GM12878 (cell line): Measurements from ENCODE around the gene ILKAP. TPM values are rescaled to one million over a fixed set of nuclear protein-coding genes. Genes with fewer than 3 reads are reported as not detected.

Experiments used
- ATAC-seq: fragments of 200-7000 bp; cut with Tn5 transposase; 3 replicates; pipeline ENCODE4 v1.9.1; 2020; ENCODE audit warnings: mild to moderate bottlenecking, moderate library complexity
- BruUV-seq: library from RNA; stranded (reverse); fragments of 400-500 nt; replicated peaks from 2 replicates; lab custom pipeline; 2021; lab: Mats Ljungman, UMichigan
- CTCF ChIA-PET: fragments of 300-600 bp; sonication (Branson Sonifier 250); formaldehyde crosslinking; extraction: SDS; loops from one replicate; lab custom pipeline; 2021; ENCODE audit warnings: inconsistent platforms; lab: Yijun Ruan, JAX
- POLR2A ChIA-PET: fragments of 350-600 bp; formaldehyde crosslinking; extraction: SDS; loops from one replicate; lab custom pipeline; 2021; ENCODE audit warnings: inconsistent platforms; lab: Charles Lee
- RAD21 ChIA-PET: fragments of 300-600 bp; sonication (Branson Sonifier 250); formaldehyde crosslinking; loops from one replicate; lab custom pipeline; 2023; ENCODE audit warnings: antibody characterized with exemption; ENCODE audit not compliant: unreplicated experiment; lab: Charles Lee
- SMC1A ChIA-PET: fragments of 300-600 bp; sonication (Branson Sonifier 250); formaldehyde crosslinking; loops from one replicate; lab custom pipeline; 2023; ENCODE audit not compliant: unreplicated experiment, uncharacterized antibody; lab: Charles Lee
- DNase-seq: peaks from one replicate; pipeline ENCODE4 v3.0.0-alpha.2; 2011; ENCODE audit warnings: low read depth, low spot score
- FAIRE-seq: peaks from 3 replicates; lab custom pipeline; 2011; peaks lifted over from hg19 to GRCh38; lab: Jason Lieb, UNC
- H2AFZ ChIP-seq: 2 replicates; pipeline ENCODE4 v1.6.0; 2011; ENCODE audit warnings: low read depth, low read length, control low read depth; ENCODE audit not compliant: control insufficient read depth
- H3K27ac ChIP-seq: 2 replicates; pipeline ENCODE4 v1.5.1; 2011; ENCODE audit warnings: control low read depth; ENCODE audit not compliant: control insufficient read depth, insufficient read depth
- H3K27me3 ChIP-seq, 2 experiments: replicated peaks in 1 of 2; 2 replicates each; pipeline versions ENCODE4 v1.6.0 to v1.6.1; 2011; ENCODE audit warnings: low read length in 1 of 2; ENCODE audit not compliant: control insufficient read depth in 2 of 2, insufficient read depth in 2 of 2
- H3K36me3 ChIP-seq, 2 experiments: 2 replicates each; pipeline ENCODE4 v1.5.1; 2011; ENCODE audit warnings: low read length in 1 of 2; ENCODE audit not compliant: control insufficient read depth in 2 of 2, insufficient read depth in 2 of 2
- H3K4me1 ChIP-seq: 2 replicates; pipeline ENCODE4 v1.6.1; 2011; ENCODE audit warnings: mild to moderate bottlenecking, low read length, moderate library complexity, mixed read lengths; ENCODE audit not compliant: control insufficient read depth, insufficient read depth
- H3K4me2 ChIP-seq: 2 replicates; pipeline ENCODE4 v1.6.0; 2011; ENCODE audit warnings: control low read depth; ENCODE audit not compliant: control insufficient read depth, insufficient read depth
- H3K4me3 ChIP-seq: fragments of 200-600 bp; sonication (generic); 2 replicates; pipeline ENCODE4 v1.5.1; 2016
- H3K79me2 ChIP-seq: 2 replicates; pipeline ENCODE4 v1.6.0; 2011; ENCODE audit warnings: low read length; ENCODE audit not compliant: control insufficient read depth, insufficient read depth
- H3K9ac ChIP-seq: 2 replicates; pipeline ENCODE4 v1.8.0; 2011; ENCODE audit warnings: low read length, control low read depth, mixed read lengths; ENCODE audit not compliant: control insufficient read depth, insufficient read depth
- H3K9me3 ChIP-seq: replicated peaks from 3 replicates; pipeline ENCODE4 v1.5.1; 2011; ENCODE audit warnings: mild to moderate bottlenecking, low read length; ENCODE audit not compliant: control insufficient read depth, insufficient read depth
- H4K20me1 ChIP-seq: 2 replicates; pipeline ENCODE4 v1.6.0; 2011; ENCODE audit not compliant: control insufficient read depth, insufficient read depth
- CHD1 ChIP-seq: IDR thresholded peaks from 2 replicates; pipeline ENCODE4 v1.6.1; 2012; ENCODE audit warnings: low read depth, low read length, improper control_type of control experiment
- JUNB ChIP-seq: IDR thresholded peaks from 2 replicates; pipeline ENCODE4 v1.6.1; 2016; ENCODE audit warnings: antibody characterized with exemption, mild to moderate bottlenecking
- KAT2A ChIP-seq: conservative IDR thresholded peaks from 2 replicates; pipeline ENCODE4 v1.6.1; 2011; ENCODE audit warnings: low read depth, low read length; ENCODE audit not compliant: control insufficient read depth
- NFYA ChIP-seq: IDR thresholded peaks from 2 replicates; pipeline ENCODE4 v1.6.1; 2011; ENCODE audit warnings: low read depth, mild to moderate bottlenecking, low read length, improper control_type of control experiment, borderline replicate concordance
- PML ChIP-seq: IDR thresholded peaks from 2 replicates; pipeline ENCODE4 v1.6.1; 2012; ENCODE audit warnings: low read length, inconsistent platforms
- POLR2A ChIP-seq: IDR thresholded peaks from 2 replicates; pipeline ENCODE4 v1.6.1; 2011; ENCODE audit warnings: low read depth, mild to moderate bottlenecking, low read length
- RAD21 ChIP-seq: IDR thresholded peaks from 2 replicates; pipeline ENCODE4 v1.6.1; 2011; ENCODE audit warnings: mild to moderate bottlenecking, low read depth, low read length, moderate library complexity; ENCODE audit not compliant: insufficient read depth
- RUNX3 ChIP-seq: IDR thresholded peaks from 2 replicates; pipeline ENCODE4 v1.6.1; 2012; ENCODE audit warnings: low read length, inconsistent platforms
- SUPT20H ChIP-seq: IDR thresholded peaks from 2 replicates; pipeline ENCODE4 v1.6.1; 2011; ENCODE audit warnings: low read depth, mild to moderate bottlenecking, low read length, moderate library complexity, borderline replicate concordance; ENCODE audit not compliant: control insufficient read depth
- ZNF687 ChIP-seq: fragments of 450-650 bp; IDR thresholded peaks from 2 replicates; pipeline ENCODE4 v1.6.1; 2017; ENCODE audit warnings: mild to moderate bottlenecking, moderate library complexity
- whole genome bisulfite sequencing: methylation state at CpG from one replicate; pipeline ENCODE4 v1.1.6; 2016; ENCODE audit warnings: low lambda C conversion rate; ENCODE audit not compliant: insufficient replicate concordance, insufficient coverage; ENCODE audit errors: missing lambda C conversion rate; 5-methylcytosine and 5-hydroxymethylcytosine counted together
- in situ Hi-C: fragments of 300-500 bp; cut with MboI; formaldehyde crosslinking; loops from 9 replicates; pipeline ENCODE4 v1.14.3; 2018; ENCODE audit warnings: mixed read lengths
- intact Hi-C: fragments of 100-400 bp; cut with micrococcal nuclease; formaldehyde crosslinking; loops from one replicate; pipeline ENCODE4 v1.14.2; 2022; ENCODE audit not compliant: unreplicated experiment
- polyA plus RNA-seq, 11 experiments: library from polyadenylated mRNA; depleted of rRNA in 4 of 11; unstranded in 6 of 11; stranded (reverse) in 5 of 11; fragments of >200 nt; fragmentation: Nextera tagmentation in 4 of 11; fragmentation: Illumina TruSeq in 1 of 11; extraction: Ambion mirVana in 4 of 11; extraction: Trizol in 1 of 11; gene quantifications; 1 replicate in 1 of 11; 2 replicates in 10 of 11; pipeline versions ENCODE4 v1.2.1 to v1.2.3, GENCODE V29; 2011 to 2016; ENCODE audit warnings: inconsistent platforms in 2 of 11, missing spikeins in 2 of 11, low read depth in 1 of 11
- total RNA-seq, 4 experiments: library from RNA; depleted of rRNA in 3 of 4; stranded (reverse); fragments of >200 nt in 3 of 4; fragmentation: Illumina TruSeq in 1 of 4; extraction: Trizol in 1 of 4; gene quantifications; 2 replicates each; pipeline versions ENCODE4 v1.2.1 to v1.2.3, GENCODE V29; 2013 to 2021

Gene ILKAP
- total and polyA plus RNA-seq, 10 of the 15 experiments (the other 5 are each of a cell fraction or from before 2014, with no cell fraction given): 4.2 to 65.3 (median 37.3) TPM

- intact Hi-C loops: no loop called here
- TF ChIP-seq RAD21 (no peak), RUNX3 (no peak), JUNB (no peak), SUPT20H (no peak)
- TF ChIP-seq, all 136 proteins: peak for 0
- CTCF ChIA-PET: interaction anchor here (1.0 to 1.2 kb wide), 2 partner anchors 174 to 368 kb away, joined by 3 to 4 read pairs; no protein-coding TSS in a partner anchor
- no peak overlapping the region for H3K9ac ChIP-seq
- DNase-seq (no peak), FAIRE-seq (no peak), ATAC-seq (no peak)
- no peak overlapping the region for H3K27ac ChIP-seq
- H3K4me2 ChIP-seq: no peak overlapping the region
- H3K4me3 ChIP-seq: no peak overlapping the region
- RAD21 ChIA-PET: no interaction called here
- BruUV-seq: no TSS peak
- H2AFZ ChIP-seq: no peak overlapping the region
- no peaks in the 10 kb centered on the region for H3K36me3 ChIP-seq
- H3K9me3 ChIP-seq: no peaks in the 10 kb centered on the region
- in situ Hi-C loops: no loop called here
- no peaks in the 10 kb centered on the region for H4K20me1 ChIP-seq
- no peaks in the 10 kb centered on the region for H3K79me2 ChIP-seq
- H3K27me3 ChIP-seq: no peaks in the 10 kb centered on the region
- H3K4me1 ChIP-seq: peaks cover 4% of the 10 kb centered on the region; the same call in 1 of the 2 replicates
- POLR2A ChIA-PET: no interaction called here
- WGBS: 71% methylated on average over 25 of the region's 30 CpGs
- SMC1A ChIA-PET: no interaction called here
Observed at GRCh38 chr2:238142382-238143205, 60.9 kb downstream of the ILKAP start.

- H2AFZ ChIP-seq: no peak overlapping the region
- peaks cover 4% of the 10 kb centered on the region; the same call in 1 of the 2 replicates for H3K4me1 ChIP-seq
- in situ Hi-C loops: no loop called here
- no peaks in the 10 kb centered on the region for H3K9me3 ChIP-seq
- intact Hi-C loops: no loop called here
- no peak overlapping the region for H3K4me2 ChIP-seq
- no peaks in the 10 kb centered on the region for H3K79me2 ChIP-seq
- no TSS peak for BruUV-seq
- POLR2A ChIA-PET: no interaction called here
- H3K4me3 ChIP-seq: no peak overlapping the region
- RAD21 ChIA-PET: no interaction called here
- no peaks in the 10 kb centered on the region for H4K20me1 ChIP-seq
- ATAC-seq: 0 out of 3 replicates have a peak, but pooled peaks have one; percentile 12
- CTCF ChIA-PET: interaction anchor here (1.0 to 1.2 kb wide), 2 partner anchors 173 to 367 kb away, joined by 3 to 4 read pairs; no protein-coding TSS in a partner anchor
- 44% methylated on average over 10 of the region's 10 CpGs for WGBS
- SMC1A ChIA-PET: no interaction called here
- DNase-seq: no peak
- FAIRE-seq: no peak
- H3K36me3 ChIP-seq: no peaks in the 10 kb centered on the region
- H3K27ac ChIP-seq: no peak overlapping the region
- no peaks in the 10 kb centered on the region for H3K27me3 ChIP-seq
- no peak overlapping the region for H3K9ac ChIP-seq
- no peak for TF ChIP-seq NFYA
- TF ChIP-seq ZNF687: no peak
- TF ChIP-seq PML: no peak
- no peak for TF ChIP-seq POLR2A
- no peak for TF ChIP-seq KAT2A
- TF ChIP-seq CHD1: no peak
Observed at GRCh38 chr2:238141541-238142318, 61.8 kb downstream of the ILKAP start.
